ENCODE results near the gene HNRNPM. TPM values are rescaled to one million over a fixed set of nuclear protein-coding genes. Genes with fewer than 3 reads are reported as not detected.
"Not testable (repeated sequence)": the region's sequence is repeated elsewhere in the genome, so short reads cannot be mapped to it uniquely, and the experiment has no call there.

Gene HNRNPM
- total RNA-seq, 3 donors from 2014 or later (not counting 1 experiment from before 2014, with no cell fraction given): 272 to 300 (median 299) TPM

DNA sequence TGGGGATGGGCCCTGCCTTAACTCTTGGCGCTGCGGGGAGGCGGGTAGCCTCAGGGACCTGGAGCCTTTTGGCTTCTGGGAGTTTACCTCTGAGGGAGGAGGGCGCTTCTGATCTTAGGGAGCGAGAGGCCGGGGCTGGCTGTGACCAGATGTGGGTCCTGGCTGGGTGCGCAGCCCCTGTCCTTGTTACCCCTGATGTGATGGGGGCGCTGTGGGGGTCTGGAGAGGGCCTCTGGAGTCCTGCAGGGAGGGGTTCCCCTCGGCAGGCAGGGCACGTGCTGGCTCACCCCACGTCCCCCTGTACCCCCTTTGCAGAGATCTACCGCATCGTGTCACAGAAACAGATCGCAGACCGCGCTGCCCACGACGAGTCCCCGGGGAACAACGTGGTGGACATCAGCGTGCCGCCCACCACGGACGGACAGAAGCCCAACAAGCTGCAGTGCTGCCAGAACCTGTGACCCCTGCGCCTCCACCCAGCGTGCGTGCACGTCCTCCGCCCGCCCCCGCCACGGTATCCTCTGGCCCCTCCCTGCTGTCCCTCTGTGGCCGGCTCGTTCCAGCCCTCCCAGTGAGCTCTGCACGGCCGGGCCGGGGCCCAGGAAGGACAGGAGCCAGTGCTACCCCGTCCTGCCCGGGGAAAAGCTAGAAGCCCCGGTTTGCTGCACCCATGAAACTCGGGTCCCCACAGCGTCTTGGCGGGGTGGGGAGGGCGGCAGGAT, 41.5 kb upstream of the HNRNPM start:
- DNase-seq (no peak), ATAC-seq (no peak)
- H3K9me3 Mint-ChIP-seq: no peaks in the 10 kb centered on the region
- Histone ChIP-seq H3K4me3 (ENCODE audit: low read length) (no peak overlapping the region), H3K36me3 (ENCODE audit: control insufficient read depth, insufficient read depth, low read length) (peaks cover 40% of the 10 kb centered on the region), H3K27me3 (ENCODE audit: control insufficient read depth, insufficient read depth, low read length) (no peaks in the 10 kb centered on the region), H3K4me1 (ENCODE audit: control insufficient read depth, insufficient read depth, low read length) (no peaks in the 10 kb centered on the region), H3K27ac (ENCODE audit: low read length) (no peak overlapping the region), H3K9me3 (ENCODE audit: control insufficient read depth, insufficient read depth, low read length) (no peaks in the 10 kb centered on the region)
- intact Hi-C loops (cut with micrococcal nuclease): no loop called here
- H3K36me3 Mint-ChIP-seq: no peaks in the 10 kb centered on the region
- WGBS (ENCODE audit: insufficient coverage): 96% methylated on average over 44 of the region's 44 CpGs
- H3K27me3 Mint-ChIP-seq (ENCODE audit: low read depth in 2 of 2): no peaks in the 10 kb centered on the region
- H3K4me1 Mint-ChIP-seq: peaks cover 0 to 6% of the 10 kb centered on the region in 2 donors
- TF ChIP-seq, protein P1, sequence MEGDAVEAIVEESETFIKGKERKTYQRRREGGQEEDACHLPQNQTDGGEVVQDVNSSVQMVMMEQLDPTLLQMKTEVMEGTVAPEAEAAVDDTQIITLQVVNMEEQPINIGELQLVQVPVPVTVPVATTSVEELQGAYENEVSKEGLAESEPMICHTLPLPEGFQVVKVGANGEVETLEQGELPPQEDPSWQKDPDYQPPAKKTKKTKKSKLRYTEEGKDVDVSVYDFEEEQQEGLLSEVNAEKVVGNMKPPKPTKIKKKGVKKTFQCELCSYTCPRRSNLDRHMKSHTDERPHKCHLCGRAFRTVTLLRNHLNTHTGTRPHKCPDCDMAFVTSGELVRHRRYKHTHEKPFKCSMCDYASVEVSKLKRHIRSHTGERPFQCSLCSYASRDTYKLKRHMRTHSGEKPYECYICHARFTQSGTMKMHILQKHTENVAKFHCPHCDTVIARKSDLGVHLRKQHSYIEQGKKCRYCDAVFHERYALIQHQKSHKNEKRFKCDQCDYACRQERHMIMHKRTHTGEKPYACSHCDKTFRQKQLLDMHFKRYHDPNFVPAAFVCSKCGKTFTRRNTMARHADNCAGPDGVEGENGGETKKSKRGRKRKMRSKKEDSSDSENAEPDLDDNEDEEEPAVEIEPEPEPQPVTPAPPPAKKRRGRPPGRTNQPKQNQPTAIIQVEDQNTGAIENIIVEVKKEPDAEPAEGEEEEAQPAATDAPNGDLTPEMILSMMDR (IDR thresholded peaks at IDR 0.05): no peak
- no peak overlapping the region for H3K4me3 Mint-ChIP-seq
- no peak overlapping the region for H3K27ac Mint-ChIP-seq

DNA sequence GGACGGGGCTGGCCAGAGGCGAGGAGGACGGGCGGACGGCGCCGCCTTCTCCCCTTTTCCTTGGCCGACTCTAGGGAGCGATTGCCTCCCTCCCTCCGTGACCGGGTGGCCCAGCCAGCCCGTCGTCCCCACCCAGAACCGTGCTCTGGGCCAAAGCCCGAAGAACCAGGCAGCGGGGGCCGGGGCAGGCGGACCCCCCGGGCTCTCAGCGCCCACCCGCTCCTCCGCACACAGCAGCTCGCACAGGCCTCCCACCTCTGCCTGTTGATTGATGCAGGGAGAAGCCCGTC, 41.0 kb upstream of the HNRNPM start:
- whole genome bisulfite sequencing (ENCODE audit: insufficient coverage): 93% methylated on average over 24 of the region's 24 CpGs
- Mint-ChIP-seq H3K36me3 (no peaks in the 10 kb centered on the region), H3K27me3 (ENCODE audit: low read depth in 2 of 2) (no peaks in the 10 kb centered on the region), H3K27ac (no peak overlapping the region), H3K4me3 (no peak overlapping the region), H3K4me1 (peaks cover 0 to 6% of the 10 kb centered on the region in 2 donors), H3K9me3 (no peaks in the 10 kb centered on the region)
- no peak overlapping the region for H3K27ac ChIP-seq (ENCODE audit: low read length)
- H3K4me3 ChIP-seq (ENCODE audit: low read length): no peak overlapping the region
- H3K9me3 ChIP-seq (ENCODE audit: control insufficient read depth, insufficient read depth, low read length): no peaks in the 10 kb centered on the region
- TF ChIP-seq, protein P1 (IDR thresholded peaks at IDR 0.05): no peak
- no peaks in the 10 kb centered on the region for H3K27me3 ChIP-seq (ENCODE audit: control insufficient read depth, insufficient read depth, low read length)
- no peak for DNase-seq
- intact Hi-C loops (cut with micrococcal nuclease): no loop called here
- H3K36me3 ChIP-seq (ENCODE audit: control insufficient read depth, insufficient read depth, low read length): peaks cover 40% of the 10 kb centered on the region
- no peak for ATAC-seq
- H3K4me1 ChIP-seq (ENCODE audit: control insufficient read depth, insufficient read depth, low read length): no peaks in the 10 kb centered on the region

DNA sequence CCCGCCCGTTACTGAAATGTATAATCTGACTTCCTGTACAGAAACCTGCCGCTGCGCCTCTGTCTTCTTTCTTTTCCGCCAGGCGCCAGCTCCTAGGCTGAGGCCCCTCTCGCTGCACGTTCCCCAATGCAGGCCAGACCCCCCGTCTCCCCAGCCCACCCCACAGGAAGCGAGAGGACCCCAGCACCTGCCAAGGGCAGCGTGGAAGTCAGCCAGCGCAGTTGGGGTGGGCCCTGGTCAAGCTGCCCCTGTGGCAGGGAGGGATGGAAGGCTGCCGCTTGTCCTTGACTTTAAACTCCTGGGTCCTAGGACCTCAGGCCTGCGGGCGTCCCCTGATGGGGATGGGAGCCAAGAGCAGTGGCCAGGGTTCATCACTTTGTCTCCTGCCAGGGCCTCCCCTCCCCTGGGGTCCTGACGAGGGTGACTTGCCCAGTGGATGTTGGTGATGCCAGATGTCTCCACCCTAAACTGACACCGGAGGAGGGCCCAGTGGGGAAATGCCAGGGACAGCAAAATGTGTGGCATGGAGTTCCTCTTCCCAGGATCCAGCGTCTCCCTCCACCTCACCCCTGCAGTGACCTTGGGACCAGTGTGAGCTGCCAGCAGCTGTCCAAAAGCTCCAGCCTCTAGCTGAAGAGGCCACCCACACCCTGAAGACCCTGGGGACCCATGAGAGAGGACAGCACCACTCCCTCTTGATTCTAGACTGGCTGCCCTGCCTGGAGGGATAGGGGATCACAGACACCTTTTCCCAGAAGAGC, 40.2 kb upstream of the HNRNPM start:
- no peak for DNase-seq
- TF ChIP-seq, protein P1 (IDR thresholded peaks at IDR 0.05): no peak
- H3K36me3 ChIP-seq (ENCODE audit: control insufficient read depth, insufficient read depth, low read length): peaks cover 38% of the 10 kb centered on the region
- H3K9me3 Mint-ChIP-seq: no peaks in the 10 kb centered on the region
- H3K4me1 ChIP-seq (ENCODE audit: control insufficient read depth, insufficient read depth, low read length): no peaks in the 10 kb centered on the region
- H3K27me3 ChIP-seq (ENCODE audit: control insufficient read depth, insufficient read depth, low read length): no peaks in the 10 kb centered on the region
- no peaks in the 10 kb centered on the region for H3K36me3 Mint-ChIP-seq
- H3K4me3 ChIP-seq (ENCODE audit: low read length): no peak overlapping the region
- no peak for ATAC-seq
- no peaks in the 10 kb centered on the region for H3K27me3 Mint-ChIP-seq (ENCODE audit: low read depth in 2 of 2)
- H3K27ac ChIP-seq (ENCODE audit: low read length): no peak overlapping the region
- H3K9me3 ChIP-seq (ENCODE audit: control insufficient read depth, insufficient read depth, low read length): no peaks in the 10 kb centered on the region
- peaks cover 0 to 4% of the 10 kb centered on the region in 2 donors for H3K4me1 Mint-ChIP-seq
- no peak overlapping the region for H3K4me3 Mint-ChIP-seq
- 97% methylated on average over 18 of the region's 18 CpGs for WGBS (ENCODE audit: insufficient coverage)
- intact Hi-C loops (cut with micrococcal nuclease): no loop called here
- no peak overlapping the region for H3K27ac Mint-ChIP-seq

DNA sequence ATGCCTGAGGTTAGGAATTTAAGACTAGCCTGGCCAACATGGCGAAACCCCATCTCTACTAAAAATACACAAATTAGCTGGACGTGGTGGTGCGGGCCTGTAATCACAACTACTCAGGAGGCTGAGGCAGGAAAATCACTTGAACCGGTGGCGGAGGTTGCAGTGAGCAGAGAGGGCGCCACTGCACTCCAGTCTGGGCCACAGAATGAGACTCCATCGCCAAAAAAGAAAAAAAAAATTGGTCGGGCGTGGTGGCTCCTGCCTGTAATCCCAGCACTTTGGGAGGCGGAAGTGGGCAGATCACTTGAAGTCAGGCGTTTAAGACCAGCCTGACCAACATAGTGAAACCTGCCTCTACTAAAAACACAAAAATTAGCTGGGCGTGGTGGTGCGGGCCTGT, 34.1 kb upstream of the HNRNPM start:
- 91% methylated on average over 13 of the region's 13 CpGs for WGBS (ENCODE audit: insufficient coverage)
- not testable (repeated sequence) for DNase-seq; H3K9me3 Mint-ChIP-seq; H3K4me1 Mint-ChIP-seq; H3K9me3 ChIP-seq (ENCODE audit: control insufficient read depth, insufficient read depth, low read length); H3K4me3 ChIP-seq (ENCODE audit: low read length); H3K4me3 Mint-ChIP-seq; H3K36me3 Mint-ChIP-seq; H3K36me3 ChIP-seq (ENCODE audit: control insufficient read depth, insufficient read depth, low read length); H3K27ac Mint-ChIP-seq; H3K4me1 ChIP-seq (ENCODE audit: control insufficient read depth, insufficient read depth, low read length); H3K27ac ChIP-seq (ENCODE audit: low read length); H3K27me3 ChIP-seq (ENCODE audit: control insufficient read depth, insufficient read depth, low read length); ATAC-seq; H3K27me3 Mint-ChIP-seq (ENCODE audit: low read depth in 2 of 2)
- intact Hi-C loops (cut with micrococcal nuclease): loop anchor here (5.0 to 10.0 kb wide), 2 partner anchors 104 to 182 kb away; partner anchors contain the start of gene ZNF414

Measured in natural killer cell (primary cell).